Measurements from ENCODE around the gene FAM162B. TPM values are rescaled to one million over a fixed set of nuclear protein-coding genes. Genes with fewer than 3 reads are reported as not detected.

FAM162B gene
- total RNA-seq = 1.3 and 2.4 TPM in 2 replicates

GRCh38 chr6:116764961-116765841, at the start of gene FAM162B:
FAM162B (minus strand) TSS chr6:116765719; CDS start chr6:116765576, 143 bp downstream.

Other genes with a start within 250 kb of the FAM162B start
- 1.2 TPM in 1 of 2 replicates, not detected in the other for gene TRAPPC3L, start 220.0 kb downstream of the FAM162B start, total RNA-seq
- not detected in 2 replicates for gene CALHM4, start 212.0 kb downstream of the FAM162B start, total RNA-seq
- 37.7 and 40.2 TPM in 2 replicates for gene RWDD1, start 194.2 kb downstream of the FAM162B start, total RNA-seq
- not detected in 2 replicates for gene RSPH4A, start 149.2 kb downstream of the FAM162B start, total RNA-seq
- 4.0 and 7.6 TPM in 2 replicates for gene ZUP1, start 97.0 kb downstream of the FAM162B start, total RNA-seq
- gene KPNA5, start 84.5 kb downstream of the FAM162B start, total RNA-seq = 4.1 and 6.7 TPM in 2 replicates
- not detected in 2 replicates for gene GPRC6A, start 63.4 kb upstream of the FAM162B start, total RNA-seq
- not detected in 2 replicates for gene RFX6, start 111.5 kb upstream of the FAM162B start, total RNA-seq

Measured in cardiac ventricle fibroblast (primary cell).